ENCODE data around the gene BHLHA9.

The BHLHA9 gene

DNA sequence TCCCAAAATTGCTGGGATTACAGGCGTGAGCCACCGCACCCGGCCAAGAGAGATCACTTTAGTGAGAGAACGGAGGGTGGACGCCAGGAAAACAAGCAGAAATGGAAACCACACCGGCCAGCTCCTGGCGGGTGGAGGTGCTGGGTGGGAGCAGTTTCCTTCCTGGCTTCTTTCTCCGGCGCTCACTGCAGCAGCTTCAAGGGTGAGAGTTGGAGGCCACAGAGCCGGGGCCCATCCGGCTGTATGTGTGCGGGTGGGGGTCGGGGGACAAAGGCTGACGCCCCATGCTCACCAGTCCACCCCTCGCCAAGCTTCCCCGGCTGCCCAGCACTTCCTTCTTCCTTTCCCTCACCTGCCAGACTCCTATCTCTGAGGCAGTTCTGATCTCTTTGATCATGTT is 13.5 kb upstream of the BHLHA9 start:
- no peak for DNase-seq

DNA sequence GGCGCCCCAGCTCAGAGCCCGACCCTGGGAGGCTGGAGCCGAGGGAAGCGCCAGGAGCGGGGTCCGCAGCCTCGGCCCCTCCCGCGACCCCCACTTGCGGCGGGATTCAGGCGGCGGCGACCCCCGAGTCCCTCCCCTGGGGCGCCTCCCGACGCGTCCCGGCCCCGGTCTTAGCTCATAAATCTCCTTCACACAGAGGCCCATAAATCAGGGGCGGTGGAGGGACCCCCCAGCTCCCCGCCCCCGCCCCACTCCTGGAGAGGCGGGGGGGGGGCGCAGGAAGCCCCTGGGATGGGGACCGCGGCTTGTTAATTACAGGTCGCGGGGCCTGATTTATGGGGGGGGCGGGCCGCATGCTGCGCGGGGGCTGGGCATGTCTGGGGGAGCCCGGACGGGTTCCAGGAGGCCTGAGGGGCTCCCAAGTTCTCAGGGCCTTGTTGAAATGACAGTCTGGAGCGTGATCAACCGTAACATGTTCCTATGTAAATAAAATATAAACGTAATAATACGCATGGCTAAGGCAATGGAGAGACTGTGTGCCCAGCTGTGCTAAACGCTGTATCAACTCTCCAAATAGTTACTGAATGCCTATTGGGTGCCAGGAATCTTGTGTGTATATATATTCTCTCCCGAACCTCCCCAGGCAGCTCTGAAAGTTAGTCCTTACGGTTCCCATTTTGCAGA is 10.0 kb upstream of the BHLHA9 start:
- DNase-seq: no peak

DNA sequence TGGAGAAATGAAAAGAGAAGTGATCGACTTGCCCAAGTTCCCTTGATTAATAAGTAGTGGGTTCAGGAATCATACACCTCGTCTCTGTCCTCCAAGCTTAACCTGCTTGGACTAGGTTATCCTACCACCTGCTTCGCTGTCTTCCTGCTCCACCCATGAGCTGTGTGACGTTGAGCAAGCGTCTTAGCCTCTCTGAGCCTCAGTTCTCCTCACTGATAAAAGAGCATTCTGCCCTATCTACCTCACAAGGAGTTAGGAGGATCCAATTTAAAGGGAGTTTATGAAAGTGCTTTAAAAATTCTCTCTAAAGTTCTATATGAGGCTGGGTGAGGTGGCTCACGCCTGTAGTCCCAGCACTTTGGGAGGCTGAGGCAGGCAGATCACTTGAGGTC is 9.5 kb upstream of the BHLHA9 start:
- DNase-seq: no peak

DNA sequence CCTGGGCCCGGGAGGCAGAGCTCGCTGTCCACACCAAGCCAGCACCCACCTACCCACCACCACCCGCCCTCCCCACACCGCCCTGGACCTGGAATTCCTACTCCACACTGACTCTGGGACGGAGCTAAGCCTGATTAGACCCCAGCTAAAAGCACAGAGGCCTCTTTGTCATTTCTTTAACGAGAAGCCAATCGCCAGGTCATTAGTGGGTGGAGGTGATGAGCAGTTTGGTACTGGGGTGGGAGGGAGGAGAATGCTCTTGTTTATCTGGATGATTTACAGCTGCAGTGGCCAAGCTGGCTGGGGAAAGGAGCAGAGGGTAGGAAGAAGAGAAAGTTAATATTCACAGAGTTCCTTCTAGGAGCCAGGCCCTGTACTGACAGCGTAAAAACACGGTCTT is 6.0 kb upstream of the BHLHA9 start:
- DNase-seq: no peak

DNA sequence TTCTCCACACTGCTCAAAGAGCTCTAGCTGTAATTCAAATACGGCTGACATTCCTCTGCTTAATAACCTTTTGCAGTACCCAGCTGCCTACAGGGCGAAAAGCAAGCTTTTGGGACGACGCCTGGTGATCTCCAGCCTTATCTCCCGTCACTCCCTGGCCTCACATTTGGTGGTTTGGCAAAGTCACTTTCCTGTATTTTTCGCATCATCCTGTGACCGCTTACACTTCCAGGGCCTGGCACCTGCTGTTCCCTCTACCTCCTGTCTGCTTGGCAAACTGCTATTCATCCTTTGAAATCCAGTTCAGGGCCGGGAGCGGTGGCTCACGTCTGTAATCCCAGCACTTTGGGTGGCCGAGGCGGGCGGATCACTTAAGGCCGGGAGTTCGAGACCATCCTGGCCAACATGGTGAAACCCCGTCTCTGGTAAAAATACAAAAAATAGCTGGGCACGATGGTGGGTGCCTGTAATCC is 2.7 kb upstream of the BHLHA9 start:
- no peak for DNase-seq

DNA sequence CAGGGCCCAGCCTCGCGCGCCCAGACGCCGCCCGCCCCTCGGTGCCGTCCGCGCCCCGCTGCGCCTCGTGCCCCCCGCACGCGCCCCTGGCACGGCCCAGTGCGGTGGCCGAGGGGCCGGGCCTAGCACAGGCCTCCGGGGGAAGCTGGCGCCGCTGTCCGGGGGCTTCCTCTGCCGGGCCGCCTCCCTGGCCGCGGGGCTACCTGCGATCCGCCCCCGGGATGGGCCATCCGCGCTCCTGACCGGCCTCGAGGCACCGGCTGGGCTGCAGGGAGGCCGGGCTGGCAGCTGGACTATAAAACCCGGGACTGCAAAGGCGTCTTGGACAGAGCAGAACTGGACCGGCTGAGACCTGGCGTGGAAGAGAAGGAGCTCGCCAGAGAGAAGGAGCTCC is 783 bp downstream of the BHLHA9 start:
- DNase-seq: no peak

DNA sequence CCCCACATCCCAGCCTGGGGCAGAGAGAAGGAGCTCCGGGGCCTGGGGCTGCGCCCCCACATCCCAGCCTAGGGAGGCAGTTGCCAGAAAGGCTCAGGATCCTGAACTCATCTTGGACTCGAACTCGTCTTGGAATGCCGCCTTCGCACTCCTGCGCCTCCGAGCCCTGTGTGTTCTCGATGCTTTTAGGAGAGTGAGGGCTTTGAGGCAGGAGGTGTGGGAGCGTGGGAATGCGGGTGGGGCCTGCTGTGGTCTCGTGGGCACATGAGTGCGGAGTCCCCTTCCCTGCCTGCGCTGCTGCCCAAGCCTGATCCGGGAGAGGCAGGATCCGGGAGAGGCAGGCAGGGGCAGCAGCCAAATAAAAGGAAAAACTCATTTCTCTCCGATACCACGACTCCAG is 1.2 kb downstream of the BHLHA9 start:
- no peak for DNase-seq

DNA sequence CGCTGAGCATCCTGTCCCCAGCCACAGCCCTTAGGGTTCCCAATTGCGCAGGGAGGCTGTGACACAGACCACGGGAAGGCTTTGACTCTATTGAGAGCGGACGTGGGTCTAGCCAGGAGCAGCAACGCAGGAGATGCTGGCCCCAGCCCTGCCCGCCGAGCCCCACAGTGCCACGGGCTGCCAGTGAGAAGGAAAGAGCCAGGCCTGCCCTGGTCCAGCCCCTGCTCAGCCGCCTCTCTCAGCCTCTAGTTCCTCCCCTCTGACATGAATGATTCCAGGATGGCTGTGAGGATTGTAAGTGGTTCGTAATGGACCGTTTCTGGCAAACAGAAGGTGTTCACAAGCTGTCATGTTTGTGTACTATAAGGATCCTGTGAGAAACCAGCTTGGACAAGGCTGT is 2.5 kb downstream of the BHLHA9 start:
- DNase-seq: no peak

DNA sequence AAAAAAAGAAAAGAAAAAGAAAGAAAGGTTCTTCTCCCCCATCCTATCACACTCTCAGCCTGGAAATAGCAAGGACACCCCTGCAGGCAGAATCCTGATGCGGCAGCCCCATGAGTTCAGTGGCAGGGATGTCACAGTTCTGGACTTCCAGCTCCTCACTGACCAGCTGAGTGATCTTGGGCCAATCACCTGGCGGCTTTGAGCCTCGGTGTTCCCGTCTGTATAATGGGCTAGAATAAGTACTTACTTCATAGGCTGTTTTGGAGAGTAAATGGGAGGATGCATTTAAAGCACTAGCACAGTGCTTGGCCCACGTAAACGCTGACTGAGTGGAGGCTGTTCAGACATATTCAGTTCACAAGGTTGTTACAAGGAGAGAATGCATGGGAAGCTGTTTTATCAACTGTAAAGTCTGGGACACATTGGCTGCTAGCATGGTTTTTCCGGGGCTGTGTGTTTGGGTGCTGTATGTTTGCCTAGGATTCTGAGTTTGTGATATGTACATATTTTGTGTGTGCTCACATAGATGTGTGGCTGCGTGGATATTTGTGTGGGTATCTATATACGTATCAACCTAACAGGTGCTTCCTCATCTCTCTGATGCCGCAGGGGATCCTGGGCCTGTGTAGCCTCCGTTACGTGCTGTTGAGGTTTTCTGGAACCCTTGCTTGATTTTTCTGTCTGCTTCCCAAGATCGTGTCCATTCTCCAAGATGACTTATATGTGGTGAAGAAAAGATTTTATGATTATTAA is 3.4 kb downstream of the BHLHA9 start:
- no peak for DNase-seq

DNA sequence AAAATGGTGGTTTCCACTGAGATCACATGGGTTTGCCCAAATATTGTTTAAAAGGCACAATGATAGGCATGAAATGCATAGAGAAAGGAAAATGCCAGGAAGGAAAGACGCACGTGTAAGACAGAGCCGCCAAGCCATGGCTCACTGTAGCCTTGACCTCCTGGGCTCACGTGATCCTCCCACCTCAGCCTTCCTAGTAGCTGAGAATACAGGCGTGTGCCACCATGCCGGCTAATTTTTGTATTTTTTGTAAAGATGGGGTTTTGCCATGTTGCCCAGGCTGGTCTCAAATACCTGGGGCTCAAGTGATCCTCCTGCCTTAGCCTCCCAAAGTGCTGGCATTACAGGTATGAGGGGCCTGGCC is 4.0 kb downstream of the BHLHA9 start:
- no peak for DNase-seq

DNA sequence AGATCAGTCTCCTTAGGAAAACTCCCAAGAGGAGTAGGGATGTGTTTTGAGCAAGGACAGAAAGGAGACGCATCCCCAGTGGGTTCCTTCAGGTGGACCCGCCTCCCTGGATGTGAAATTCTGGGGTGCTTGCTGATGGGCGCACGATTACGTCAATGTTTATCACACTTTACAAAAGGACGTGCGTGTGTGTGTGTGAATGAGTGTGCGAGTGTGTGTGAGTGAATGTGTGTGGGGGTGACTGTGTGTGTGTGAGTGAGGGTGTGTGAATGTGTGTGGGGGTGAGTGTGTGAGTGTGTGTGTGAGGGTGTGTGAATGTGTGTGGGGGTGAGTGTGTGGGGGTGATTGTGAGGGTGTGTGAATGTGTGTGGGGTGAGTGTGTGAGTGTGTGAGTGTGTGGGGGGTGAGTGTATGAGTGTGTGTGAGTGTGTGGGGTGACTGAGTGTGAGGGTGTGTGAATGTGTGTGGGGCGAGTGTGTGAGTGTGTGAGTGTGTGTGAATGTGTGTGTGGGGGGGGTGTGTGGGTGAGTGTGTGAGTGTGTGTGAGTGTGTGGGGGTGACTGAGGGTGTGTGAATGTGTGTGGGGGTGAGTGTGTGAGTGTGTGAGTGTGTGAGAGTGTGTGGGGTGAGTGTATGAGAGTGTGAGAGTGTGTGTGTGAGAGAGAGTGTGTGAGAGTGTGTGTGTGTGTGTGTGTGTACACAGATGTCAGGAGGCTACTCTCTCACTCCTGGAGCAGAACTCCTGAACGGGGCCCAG is 5.1 kb downstream of the BHLHA9 start:
- DNase-seq: no peak

DNA sequence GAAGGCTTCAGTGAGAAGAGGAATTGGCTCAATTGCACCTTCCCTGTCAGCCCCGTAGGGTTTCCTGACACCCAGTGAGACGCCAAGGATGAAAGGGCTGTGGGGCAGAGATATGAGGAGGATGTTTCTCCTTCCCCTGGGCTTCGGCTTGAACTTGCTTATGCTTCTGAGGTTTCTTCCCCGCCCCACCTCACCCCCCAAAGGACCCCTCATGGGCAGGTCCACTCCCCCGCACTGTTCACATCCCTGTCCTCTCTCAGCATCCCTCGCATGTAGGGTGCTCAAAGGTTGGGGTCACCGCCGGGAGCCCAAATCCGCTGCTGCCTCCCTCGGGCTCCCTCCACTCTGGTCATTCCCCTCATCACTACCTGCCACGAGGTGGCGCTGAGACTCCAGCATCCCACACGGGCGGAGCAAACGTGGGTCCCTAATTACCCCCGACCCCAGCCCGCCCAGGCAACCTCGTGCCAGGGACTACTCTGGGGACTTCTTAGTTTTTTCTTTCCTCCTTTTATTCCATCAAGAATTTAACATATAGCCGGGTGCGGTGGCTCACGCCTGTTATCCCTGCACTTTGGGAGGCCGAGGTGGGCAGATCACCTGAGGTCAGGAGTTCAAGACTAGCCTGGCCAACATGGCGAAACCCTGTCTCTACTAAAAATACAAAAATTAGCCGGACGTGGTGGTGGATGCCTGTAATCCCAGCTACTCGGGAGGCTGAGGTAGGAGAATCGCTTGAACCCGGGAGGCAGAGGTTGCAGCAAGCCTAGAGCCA is 5.9 kb downstream of the BHLHA9 start:
- no peak for DNase-seq

DNA sequence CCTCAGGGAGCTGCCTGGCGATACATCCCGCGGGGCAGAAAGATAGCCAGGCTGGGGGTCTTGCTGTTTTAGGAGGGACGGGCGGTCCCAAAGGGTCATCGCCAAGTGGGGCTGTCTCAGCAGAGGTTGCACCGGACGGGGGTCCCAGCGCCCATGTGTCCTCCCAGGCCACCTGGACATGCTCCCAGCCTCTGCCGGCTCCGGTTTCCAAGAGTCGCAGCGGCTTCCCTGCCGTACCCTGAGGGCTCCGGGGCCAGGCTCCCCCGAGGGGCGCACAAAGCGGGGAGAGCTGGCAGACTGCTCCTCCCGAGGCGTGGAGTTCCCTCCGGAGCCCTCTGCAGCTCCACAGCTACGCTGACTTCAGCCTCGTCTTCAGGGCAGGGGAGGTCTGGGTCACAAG is 10.4 kb downstream of the BHLHA9 start:
- DNase-seq: no peak

DNA sequence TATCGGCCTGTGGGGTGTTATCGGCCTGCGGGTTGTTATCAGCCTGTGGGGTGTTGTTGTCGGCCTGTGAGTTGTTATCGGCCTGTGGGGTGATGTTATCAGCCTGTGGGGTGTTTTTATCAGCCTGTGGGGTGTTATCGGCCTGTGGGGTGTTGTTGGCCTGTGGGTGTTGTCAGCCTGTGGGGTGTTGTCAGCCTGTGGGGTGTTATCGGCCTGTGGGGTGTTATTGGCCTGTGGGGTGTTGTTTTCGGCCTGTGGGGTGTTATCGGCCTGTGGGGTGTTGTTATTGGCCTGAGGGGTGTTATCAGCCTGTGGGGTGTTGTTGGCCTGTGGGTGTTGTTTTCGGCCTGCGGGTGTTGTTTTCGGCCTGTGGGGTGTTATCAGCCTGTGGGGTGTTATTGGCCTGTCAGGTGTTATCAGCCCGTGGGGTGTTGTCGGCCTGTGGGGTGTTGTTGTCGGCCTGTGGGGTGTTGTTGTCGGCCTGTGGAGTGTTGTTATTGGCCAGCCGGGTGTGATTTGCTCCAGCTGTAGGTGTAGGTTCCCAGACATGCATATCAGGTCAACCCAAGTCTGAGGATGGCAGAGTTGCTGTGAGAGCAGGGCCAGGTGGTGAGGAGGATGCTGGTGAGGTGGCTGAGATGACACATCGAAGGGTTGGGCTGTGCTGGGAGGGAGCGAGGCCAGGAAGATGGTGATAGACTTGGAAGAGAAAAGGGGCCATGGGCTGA is 16.3 kb downstream of the BHLHA9 start:
- DNase-seq: no peak

DNA sequence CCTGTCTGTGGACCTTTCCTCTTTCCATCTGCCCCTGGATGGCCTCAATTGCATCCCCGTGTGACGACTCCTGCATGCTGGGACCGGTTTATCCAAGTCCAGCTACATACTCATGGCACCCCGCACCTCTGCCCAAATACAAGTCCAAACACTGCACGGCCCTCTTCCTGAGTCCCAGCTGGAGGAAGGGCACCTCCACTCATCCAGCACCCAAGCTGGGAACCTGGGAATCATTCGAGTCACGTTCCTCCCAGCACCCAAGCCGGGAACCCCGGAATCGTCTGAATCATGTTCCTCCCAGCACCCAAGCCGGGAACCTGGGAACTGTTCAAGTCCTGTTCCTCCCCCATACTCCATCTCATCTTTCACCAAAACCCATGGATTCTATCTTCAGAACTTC is 19.5 kb downstream of the BHLHA9 start:
- no peak for DNase-seq

DNA sequence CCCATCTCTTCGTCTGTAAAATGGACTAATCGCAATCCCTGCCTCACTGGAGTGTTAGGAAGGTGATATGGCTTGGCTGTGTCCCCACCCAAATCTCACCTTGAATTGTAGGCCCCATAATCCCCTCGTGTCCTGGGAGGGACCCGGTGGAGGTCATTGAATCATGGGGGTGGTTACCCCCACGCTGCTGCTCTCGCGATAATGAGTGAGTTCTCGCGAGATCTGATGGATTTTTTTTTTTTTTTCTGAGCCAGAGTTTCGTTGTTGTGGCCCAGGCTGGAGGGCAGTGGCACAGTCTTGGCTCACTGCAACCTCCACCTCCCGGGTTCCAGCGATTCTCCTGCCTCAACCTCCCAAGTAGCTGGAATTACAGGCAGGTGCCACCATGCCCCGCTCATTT is 20.4 kb downstream of the BHLHA9 start:
- no peak for DNase-seq

DNA sequence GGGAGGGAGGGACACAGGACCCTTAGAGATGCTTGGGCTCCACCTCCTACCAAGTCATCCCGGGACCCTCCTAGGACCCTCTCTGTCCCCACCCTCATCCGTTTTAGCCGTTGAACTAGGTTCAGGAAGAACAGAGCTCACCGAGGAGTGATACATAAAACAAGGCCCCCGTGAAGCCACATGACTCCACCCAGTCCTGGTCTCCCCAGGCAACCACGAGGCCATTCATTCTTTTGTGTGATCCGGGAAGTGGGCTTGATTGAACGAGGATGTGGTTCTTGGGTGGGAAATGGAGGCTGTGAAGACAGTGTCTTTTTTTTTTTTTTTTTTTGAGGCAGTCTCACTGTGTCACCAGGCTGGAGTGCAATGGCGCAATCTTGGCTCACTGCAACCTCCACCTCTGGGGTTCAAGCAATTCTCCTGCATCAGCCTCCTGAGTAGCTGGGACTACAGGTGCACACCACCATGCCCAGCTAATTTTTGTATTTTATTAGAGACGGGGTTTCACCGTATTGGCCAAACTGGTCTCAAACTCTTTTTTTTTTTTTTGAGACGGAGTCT is 24.0 kb downstream of the BHLHA9 start:
- DNase-seq: no peak

DNA sequence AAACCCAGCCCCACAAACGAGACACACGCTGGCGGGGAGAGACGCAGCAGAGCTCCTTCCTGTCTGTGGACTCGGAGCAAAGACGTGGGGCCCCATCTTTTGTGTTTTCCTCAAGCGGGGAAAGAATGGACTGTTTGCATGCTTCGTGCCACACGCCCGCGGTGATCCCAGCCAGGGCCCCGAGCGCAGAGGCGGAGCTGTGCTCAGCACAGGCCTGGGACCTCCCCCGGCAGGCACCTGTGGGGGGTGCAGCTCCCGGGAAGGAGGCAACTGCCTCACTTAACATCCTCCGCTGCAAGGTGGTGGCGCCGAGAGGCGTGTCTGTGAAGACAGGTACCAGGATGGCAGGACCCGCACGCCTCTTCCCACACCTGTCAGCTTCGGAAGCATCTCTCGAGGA is 28.4 kb downstream of the BHLHA9 start:
- DNase-seq: no peak

DNA sequence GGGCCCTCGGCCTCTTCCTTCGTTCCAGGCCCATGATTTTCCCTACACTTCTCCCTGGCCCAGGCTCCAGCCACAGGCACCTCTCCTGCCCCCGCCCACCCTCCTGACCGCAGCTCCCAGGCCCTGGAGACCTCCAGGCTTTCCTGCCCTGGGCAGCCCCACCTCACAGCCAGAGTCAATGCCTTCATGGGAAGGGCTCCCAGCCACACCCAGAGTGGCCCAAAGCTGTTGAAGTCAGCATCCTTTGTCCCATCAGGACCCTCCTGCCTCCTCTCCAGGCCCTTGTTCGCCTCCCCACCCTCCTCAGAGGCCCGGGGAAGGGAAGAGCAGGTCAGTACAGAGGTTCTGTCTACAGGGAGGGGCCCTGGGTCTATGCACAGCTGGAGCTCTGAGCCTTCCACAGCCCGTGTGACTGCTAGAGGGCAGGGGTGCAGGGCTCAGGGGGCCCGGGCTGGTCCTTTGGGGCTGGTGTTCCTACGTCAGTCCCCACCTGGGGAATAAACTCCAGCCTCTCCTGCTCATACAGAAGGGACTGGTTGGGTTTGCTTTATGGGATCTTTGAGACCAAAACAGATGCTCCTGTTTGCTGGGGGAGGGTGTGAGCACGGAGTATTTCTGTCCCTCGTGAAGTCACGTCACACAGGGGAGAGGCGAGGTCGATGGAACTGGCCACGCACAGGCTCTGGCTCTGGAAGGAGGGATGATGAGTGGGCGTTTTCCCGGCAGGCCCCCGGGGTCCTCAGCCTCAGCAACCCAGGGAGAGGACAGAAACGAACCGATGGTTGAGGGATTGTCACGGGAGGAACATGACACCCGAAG is 29.5 kb downstream of the BHLHA9 start:
- no peak for DNase-seq

DNA sequence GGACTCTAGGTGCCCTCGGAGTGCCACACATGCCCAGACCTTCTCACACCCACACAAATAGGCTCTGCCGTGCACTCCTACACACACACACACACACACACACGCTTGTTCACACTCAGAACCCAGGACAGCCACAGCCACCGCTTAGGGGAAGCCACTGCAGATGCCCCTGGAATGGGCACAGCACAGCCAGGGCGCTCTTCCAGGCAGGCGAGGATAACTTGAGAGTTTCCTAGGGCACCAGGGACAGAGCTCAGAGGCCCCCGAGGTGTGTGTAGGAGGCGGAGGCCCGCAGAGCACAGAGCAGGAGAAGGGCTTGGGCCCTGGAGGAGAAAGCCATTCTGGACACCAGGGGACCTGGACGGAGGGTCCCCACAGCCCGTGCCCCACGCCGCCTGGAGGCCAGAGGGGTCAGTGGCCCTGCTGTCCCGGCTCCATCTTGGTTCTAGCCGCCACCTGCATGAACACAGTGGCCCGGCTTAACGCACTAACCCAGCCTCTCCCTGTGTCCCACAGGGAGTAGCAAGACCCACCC is 30.2 kb downstream of the BHLHA9 start:
- DNase-seq: no peak

DNA sequence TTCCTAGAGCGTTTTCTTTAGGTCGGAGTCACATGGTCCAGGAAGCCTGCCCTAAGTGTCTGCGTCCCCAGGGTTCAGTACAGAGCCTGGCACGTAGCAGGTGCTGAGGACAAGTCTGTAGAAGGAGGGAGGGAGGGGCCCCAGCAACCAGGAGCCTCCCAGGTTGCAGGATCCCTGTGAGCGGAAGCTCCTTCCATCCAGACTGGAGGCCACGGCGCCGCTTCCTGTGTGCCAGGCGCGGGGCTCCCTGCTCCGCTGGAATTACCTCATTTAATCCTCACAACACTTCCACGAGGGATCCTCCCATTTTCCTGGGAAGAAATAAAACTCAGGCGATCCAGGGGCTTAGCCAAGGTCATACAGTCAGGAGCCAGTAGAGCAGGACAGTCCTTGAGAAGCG is 31.3 kb downstream of the BHLHA9 start:
- no peak for DNase-seq
